ENCODE results near the gene CYP27A1. TPM values are rescaled to one million over a fixed set of nuclear protein-coding genes. Genes with fewer than 3 reads are reported as not detected.

Gene CYP27A1
- total and polyA plus RNA-seq, 9 of the 15 experiments (the other 6 are each of a cell fraction or from before 2014, with no cell fraction given) = 0.20 TPM; not detected in 8

- Histone ChIP-seq H3K4me3 (no peak overlapping the region), H3K27me3 (ENCODE audit: control insufficient read depth in 2 of 2, insufficient read depth in 2 of 2, low read length in 2 of 2) (no peaks in the 10 kb centered on the region), H2AFZ (ENCODE audit: low read depth, low read length) (no peak overlapping the region), H3K79me2 (ENCODE audit: control insufficient read depth, insufficient read depth, low read length) (no peaks in the 10 kb centered on the region), H3K4me2 (ENCODE audit: insufficient read depth, low read length) (no peak overlapping the region), H3K9me1 (ENCODE audit: control insufficient read depth, insufficient read depth, low read length) (no peaks in the 10 kb centered on the region), H4K20me1 (replicated peaks; ENCODE audit: control insufficient read depth, insufficient read depth, low read length) (no peaks in the 10 kb centered on the region), H3K9me3 (replicated peaks; ENCODE audit: control insufficient read depth, insufficient read depth, low read depth, low read length) (no peaks in the 10 kb centered on the region), H3K27ac (ENCODE audit: extremely low read depth, low read depth, low read length) (no peak overlapping the region), H3K36me3 (ENCODE audit: control insufficient read depth, insufficient read depth, low read length) (peaks cover 72% of the 10 kb centered on the region; the same call in 2 of the 3 replicates), H3K9ac (ENCODE audit: insufficient read depth in 1 of 2, low read depth in 2 of 2, low read length in 2 of 2) (no peak overlapping the region), H3K4me1 (replicated peaks in 1 of 2; ENCODE audit: control insufficient read depth in 2 of 2, insufficient read depth in 2 of 2, low read length in 2 of 2) (peaks cover 5 to 12% of the 10 kb centered on the region in 2 experiments; a peak in 3 of 5 replicates)
- in situ Hi-C loops (cut with MboI) = no loop called here
- ChIA-PET POLR2A (no interaction called here), CTCF (ENCODE audit: low intra/inter-chr PET ratio) (no interaction called here)
- no TSS peak for BruUV-seq (replicated peaks)
- no peak for FAIRE-seq
- no peak for DNase-seq (ENCODE audit: extremely low read depth in 1 of 4, low spot score in 3 of 4)
- no peak for ATAC-seq
- intact Hi-C loops (cut with micrococcal nuclease) = no loop called here
- WGBS (ENCODE audit: insufficient coverage, low coverage, missing lambda C conversion rate) = 54% methylated on average over 5 of the region's 6 CpGs
- TF ChIP-seq CTBP1 (IDR thresholded peaks at IDR 0.05; ENCODE audit: borderline replicate concordance) = 0 out of 2 replicates have a peak, but pooled peaks have one; percentile 22
- TF ChIP-seq BACH1 (tag; IDR thresholded peaks at IDR 0.05) = no peak
- no peak for TF ChIP-seq ZNF197 (CRISPR knock-in tag; IDR thresholded peaks at IDR 0.05; ENCODE audit: low read depth)
- no peak for TF ChIP-seq RBFOX2 (IDR thresholded peaks at IDR 0.05; ENCODE audit: low read depth, low read length)
- peak; percentile 36 for TF ChIP-seq MEIS2 (IDR thresholded peaks at IDR 0.05; ENCODE audit: partially characterized antibody)
- TF ChIP-seq MAFG (tag; conservative IDR thresholded peaks at IDR 0.05) = no peak
- no peak for TF ChIP-seq TBP (optimal IDR thresholded peaks at IDR 0.05; ENCODE audit: low read depth, low read length)
- TF ChIP-seq ZNF318 (IDR thresholded peaks at IDR 0.05; ENCODE audit: borderline replicate concordance in 1 of 2, low read depth in 1 of 2) = no peak
- no peak for TF ChIP-seq PBX2 (CRISPR knock-in tag; IDR thresholded peaks at IDR 0.05; ENCODE audit: low read depth)
- TF ChIP-seq PBX2 (tag; conservative IDR thresholded peaks at IDR 0.05; ENCODE audit: low read depth) = 0 out of 2 replicates have a peak, but pooled peaks have one; percentile 14
- no peak for TF ChIP-seq ZNF140 (CRISPR knock-in tag; IDR thresholded peaks at IDR 0.05)
- no peak for TF ChIP-seq HDAC8 (tag; IDR thresholded peaks at IDR 0.05)
- TF ChIP-seq ESRRA (IDR thresholded peaks at IDR 0.05; ENCODE audit: borderline replicate concordance, low read depth) = peak; percentile 41; the same call in 1 of the 2 replicates
These were observed 38.9 kb upstream of the CYP27A1 start for GRCh38 chr2:218743068-218743467.

Data from K562 (cell line).